B cell (primary cell): ENCODE results near the gene CLEC1A. TPM values are rescaled to one million over a fixed set of nuclear protein-coding genes. Genes with fewer than 3 reads are reported as not detected.

Source experiments
- ATAC-seq: fragments of 200-7000 bp; cut with Tn5 transposase; one replicate; pipeline ENCODE4 v1.10.0; 2021; ENCODE audit warnings: low read depth, mild to moderate bottlenecking, moderate number of reproducible peaks, moderate library complexity
- CTCF ChIA-PET: fragments of 350-600 bp; sonication (Branson Sonifier 250); formaldehyde crosslinking; loops from one replicate; lab custom pipeline; 2021; ENCODE audit warnings: antibody characterized with exemption, inconsistent platforms; lab: Charles Lee
- POLR2A ChIA-PET: fragments of 350-600 bp; sonication (Branson Sonifier 250); formaldehyde crosslinking; loops from one replicate; lab custom pipeline; 2021; ENCODE audit warnings: antibody characterized with exemption; lab: Charles Lee
- DNase-seq: peaks from one replicate; pipeline ENCODE4 v3.0.0; 2013
- H2AFZ ChIP-seq: 2 replicates; pipeline ENCODE4 v1.6.1; 2012; ENCODE audit warnings: mild to moderate bottlenecking, low read depth, low read length; ENCODE audit not compliant: insufficient read depth, poor library complexity, severe bottlenecking
- H3K27ac ChIP-seq, 2 donors: 1 replicate in 1 of 2; 2 replicates in 1 of 2; pipeline ENCODE4 v1.5.1; 2012 to 2013; ENCODE audit warnings: low read length in 2 of 2, mild to moderate bottlenecking in 2 of 2, moderate library complexity in 1 of 2
- H3K27me3 ChIP-seq, 4 experiments: fragments of 200-600 bp in 1 of 4; sonication (generic) in 1 of 4; replicated peaks in 1 of 4; 1 replicate in 2 of 4; 2 replicates in 2 of 4; pipeline versions ENCODE4 v1.6.1 to v1.7.0; 2013 to 2016; ENCODE audit warnings: low read length in 3 of 4, mild to moderate bottlenecking in 2 of 4, mixed read lengths in 1 of 4, moderate library complexity in 1 of 4; ENCODE audit not compliant: insufficient read depth in 4 of 4, control insufficient read depth in 3 of 4; ENCODE audit errors: control extremely low read depth in 1 of 4
- H3K36me3 ChIP-seq, 2 experiments: replicated peaks in 1 of 2; 1 replicate in 1 of 2; 2 replicates in 1 of 2; pipeline versions ENCODE4 v1.6.1 to v1.7.1; 2013; ENCODE audit warnings: low read length in 1 of 2; ENCODE audit not compliant: insufficient read depth in 2 of 2, control insufficient read depth in 1 of 2; ENCODE audit errors: control extremely low read depth in 1 of 2, extremely low read depth in 1 of 2
- H3K4me1 ChIP-seq, 2 donors: fragments of 200-600 bp in 1 of 2; sonication (generic) in 1 of 2; 1 replicate in 1 of 2; 2 replicates in 1 of 2; pipeline versions ENCODE4 v1.5.1 to v1.6.1; 2013 to 2017; ENCODE audit warnings: low read length in 2 of 2; ENCODE audit not compliant: control insufficient read depth in 2 of 2, insufficient read depth in 2 of 2
- H3K4me2 ChIP-seq: replicated peaks from 2 replicates; pipeline ENCODE3; 2012; ENCODE audit warnings: mild to moderate bottlenecking, low read depth, low read length; ENCODE audit not compliant: poor library complexity, severe bottlenecking
- H3K4me3 ChIP-seq, 5 experiments: fragments of 200-600 bp in 1 of 5; sonication (generic) in 1 of 5; 1 replicate in 3 of 5; 2 replicates in 2 of 5; pipeline versions ENCODE4 v1.5.1 to v1.7.0; 2011 to 2016; ENCODE audit warnings: low read length in 4 of 5, mild to moderate bottlenecking in 4 of 5, low read depth in 2 of 5, control low read depth in 1 of 5, moderate library complexity in 1 of 5; ENCODE audit not compliant: insufficient read depth in 1 of 5; ENCODE audit errors: control extremely low read depth in 1 of 5, extremely low read depth in 1 of 5
- H3K79me2 ChIP-seq: fragments of 200-600 bp; sonication (generic); one replicate; pipeline ENCODE4 v1.6.0; 2016; ENCODE audit warnings: low read length; ENCODE audit not compliant: control insufficient read depth, insufficient read depth
- H3K9ac ChIP-seq: fragments of 200-600 bp; sonication (generic); 2 replicates; pipeline ENCODE4 v1.6.1; 2017; ENCODE audit warnings: mild to moderate bottlenecking, low read length, moderate library complexity
- H3K9me3 ChIP-seq, 3 donors: one replicate each; pipeline versions ENCODE4 v1.6.1 to v1.7.1; 2013; ENCODE audit warnings: low read length in 2 of 3; ENCODE audit not compliant: control insufficient read depth in 2 of 3, insufficient read depth in 1 of 3; ENCODE audit errors: control extremely low read depth in 1 of 3
- H4K20me1 ChIP-seq: 2 replicates; pipeline ENCODE4 v1.6.0; 2012; ENCODE audit warnings: mild to moderate bottlenecking, low read length; ENCODE audit not compliant: insufficient read depth, control insufficient read depth, poor library complexity, severe bottlenecking
- H3K27ac Mint-ChIP-seq: one replicate; pipeline ENCODE4 v1.8.0; 2021; ENCODE audit warnings: mixed read lengths
- H3K27me3 Mint-ChIP-seq: one replicate; pipeline ENCODE4 v1.8.0; 2021; ENCODE audit warnings: mixed read lengths
- H3K4me1 Mint-ChIP-seq: one replicate; pipeline ENCODE4 v1.8.0; 2021; ENCODE audit warnings: mixed read lengths
- H3K4me3 Mint-ChIP-seq: one replicate; pipeline ENCODE4 v1.8.0; 2021; ENCODE audit warnings: mixed read lengths
- H3K9me3 Mint-ChIP-seq: one replicate; pipeline ENCODE4 v1.8.0; 2022; ENCODE audit warnings: mixed read lengths; ENCODE audit not compliant: insufficient read depth
- EZH2 ChIP-seq: IDR thresholded peaks from 2 replicates; pipeline ENCODE4 v1.6.1; 2012; ENCODE audit warnings: borderline replicate concordance, low read depth, mild to moderate bottlenecking, moderate library complexity, low read length; ENCODE audit not compliant: insufficient read depth, poor library complexity, severe bottlenecking
- WGBS: methylation state at CpG from one replicate; pipeline ENCODE4 v1.1.5; 2013; ENCODE audit warnings: missing lambda C conversion rate; ENCODE audit not compliant: insufficient coverage; 5-methylcytosine and 5-hydroxymethylcytosine counted together
- intact Hi-C: fragments of 100-400 bp; cut with micrococcal nuclease; formaldehyde crosslinking; loops from one replicate; pipeline ENCODE4 v1.10.0; 2022
- polyA plus RNA-seq: library from polyadenylated mRNA; depleted of rRNA; stranded (reverse); fragments of >200 nt; gene quantifications from 2 replicates; pipeline ENCODE4 v1.2.3, GENCODE V29; 2012
- total RNA-seq, 2 donors: library from RNA; stranded (reverse); fragments of 120-200 nt in 1 of 2; gene quantifications; 1 replicate in 1 of 2; 2 replicates in 1 of 2; pipeline versions ENCODE4 v1.2.3 to v1.2.4, GENCODE V29; 2013 to 2022
- TF ChIP-seq, protein P1 (sequence below): fragments of 200-600 bp; IDR thresholded peaks from one replicate; pipeline ENCODE4 v1.8.0; 2022; ENCODE audit warnings: antibody characterized with exemption, mild to moderate bottlenecking

CLEC1A gene
- total and polyA plus RNA-seq, 2 donors (not counting 1 experiment from before 2014, with no cell fraction given), result 0.10 TPM; not detected in 1

GRCh38 chr12:10086387-10086786 lies 12.4 kb downstream of the CLEC1A start:
- Mint-ChIP-seq H3K4me3 (no peak overlapping the region), H3K4me1 (peaks cover 2% of the 10 kb centered on the region), H3K9me3 (peaks cover 7% of the 10 kb centered on the region), H3K27me3 (peaks cover 29% of the 10 kb centered on the region), H3K27ac (no peak overlapping the region)
- intact Hi-C loops, result no loop called here
- Histone ChIP-seq H3K27ac (no peak overlapping the region), H3K4me1 (no peaks in the 10 kb centered on the region), H3K36me3 (no peaks in the 10 kb centered on the region), H4K20me1 (no peaks in the 10 kb centered on the region), H3K9ac (no peak overlapping the region), H3K4me3 (no peak overlapping the region), H2AFZ (no peak overlapping the region), H3K4me2 (no peak overlapping the region), H3K79me2 (no peaks in the 10 kb centered on the region), H3K9me3 (peaks cover 0 to 16% (median 8%) of the 10 kb centered on the region in 3 donors), H3K27me3 (peaks cover 0 to 10% (median 0%) of the 10 kb centered on the region in 4 experiments)
- CTCF ChIA-PET, result no interaction called here
- DNase-seq (no peak), ATAC-seq (no peak)
- POLR2A ChIA-PET, result no interaction called here
- no peak for TF ChIP-seq EZH2
- TF ChIP-seq, protein P1, sequence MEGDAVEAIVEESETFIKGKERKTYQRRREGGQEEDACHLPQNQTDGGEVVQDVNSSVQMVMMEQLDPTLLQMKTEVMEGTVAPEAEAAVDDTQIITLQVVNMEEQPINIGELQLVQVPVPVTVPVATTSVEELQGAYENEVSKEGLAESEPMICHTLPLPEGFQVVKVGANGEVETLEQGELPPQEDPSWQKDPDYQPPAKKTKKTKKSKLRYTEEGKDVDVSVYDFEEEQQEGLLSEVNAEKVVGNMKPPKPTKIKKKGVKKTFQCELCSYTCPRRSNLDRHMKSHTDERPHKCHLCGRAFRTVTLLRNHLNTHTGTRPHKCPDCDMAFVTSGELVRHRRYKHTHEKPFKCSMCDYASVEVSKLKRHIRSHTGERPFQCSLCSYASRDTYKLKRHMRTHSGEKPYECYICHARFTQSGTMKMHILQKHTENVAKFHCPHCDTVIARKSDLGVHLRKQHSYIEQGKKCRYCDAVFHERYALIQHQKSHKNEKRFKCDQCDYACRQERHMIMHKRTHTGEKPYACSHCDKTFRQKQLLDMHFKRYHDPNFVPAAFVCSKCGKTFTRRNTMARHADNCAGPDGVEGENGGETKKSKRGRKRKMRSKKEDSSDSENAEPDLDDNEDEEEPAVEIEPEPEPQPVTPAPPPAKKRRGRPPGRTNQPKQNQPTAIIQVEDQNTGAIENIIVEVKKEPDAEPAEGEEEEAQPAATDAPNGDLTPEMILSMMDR, result no peak
- no CpG with 5 or more reads among the region's 3 CpGs for WGBS

DNA sequence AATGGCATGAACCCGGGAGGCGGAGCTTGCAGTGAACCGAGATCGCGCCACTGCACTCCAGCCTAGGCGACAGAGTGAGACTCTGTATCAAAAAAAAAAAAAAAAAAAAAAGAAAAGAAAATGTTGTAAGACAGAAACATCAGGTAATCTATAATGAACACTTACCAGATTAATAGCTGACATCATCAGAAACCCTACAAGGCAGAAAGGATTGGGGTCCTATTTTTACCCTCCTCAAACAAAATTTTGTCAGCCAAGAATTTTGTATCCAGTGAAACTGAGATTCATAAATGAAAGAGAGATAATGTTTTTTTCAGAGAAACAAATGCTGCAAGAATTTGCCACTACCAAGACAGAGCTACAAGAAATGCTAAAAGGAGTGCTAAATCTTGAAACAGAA lies 14.1 kb downstream of the CLEC1A start:
- Histone ChIP-seq H2AFZ (no peak overlapping the region), H3K4me1 (no peaks in the 10 kb centered on the region), H3K9me3 (peaks cover 0 to 16% (median 8%) of the 10 kb centered on the region in 3 donors), H3K4me2 (no peak overlapping the region), H3K36me3 (no peaks in the 10 kb centered on the region), H3K27ac (no peak overlapping the region), H3K27me3 (peaks cover 0 to 12% (median 2%) of the 10 kb centered on the region in 4 experiments), H4K20me1 (no peaks in the 10 kb centered on the region), H3K4me3 (no peak overlapping the region), H3K79me2 (no peaks in the 10 kb centered on the region), H3K9ac (no peak overlapping the region)
- TF ChIP-seq EZH2, result no peak
- TF ChIP-seq, protein P1, result no peak
- ATAC-seq (no peak), DNase-seq (no peak)
- whole genome bisulfite sequencing, result no CpG with 5 or more reads among the region's 6 CpGs
- H3K4me3 Mint-ChIP-seq, result no peak overlapping the region
- ChIA-PET POLR2A (no interaction called here), CTCF (no interaction called here)
- H3K27me3 Mint-ChIP-seq, result peaks cover 38% of the 10 kb centered on the region
- intact Hi-C loops, result no loop called here
- H3K9me3 Mint-ChIP-seq, result peaks cover 7% of the 10 kb centered on the region
- no peak overlapping the region for H3K27ac Mint-ChIP-seq
- H3K4me1 Mint-ChIP-seq, result no peaks in the 10 kb centered on the region
